Endodermal cell (in vitro differentiated cells): ENCODE measurements around the gene FBXL4. TPM values are rescaled to one million over a fixed set of nuclear protein-coding genes. Genes with fewer than 3 reads are reported as not detected.

Source experiments
- DNase-seq: peaks from one replicate; pipeline ENCODE4 v3.0.0-alpha.2; 2017
- H3K27ac ChIP-seq: 2 replicates; pipeline ENCODE4 v1.5.1; 2013; ENCODE audit warnings: mild to moderate bottlenecking, low read depth, low read length, moderate library complexity
- H3K27me3 ChIP-seq: 2 replicates; pipeline ENCODE4 v1.6.1; 2013; ENCODE audit warnings: mild to moderate bottlenecking, low read length, moderate library complexity; ENCODE audit not compliant: insufficient read depth, control insufficient read depth, poor library complexity, severe bottlenecking
- H3K36me3 ChIP-seq: 2 replicates; pipeline ENCODE4 v1.7.0; 2013; ENCODE audit warnings: mild to moderate bottlenecking, low read length, moderate library complexity; ENCODE audit not compliant: control insufficient read depth, insufficient read depth
- H3K4me1 ChIP-seq: one replicate; pipeline ENCODE4 v1.7.0; 2013; ENCODE audit warnings: low read length; ENCODE audit not compliant: control insufficient read depth, insufficient read depth
- H3K4me3 ChIP-seq: 2 replicates; pipeline ENCODE4 v1.5.1; 2013; ENCODE audit warnings: mild to moderate bottlenecking, low read length, moderate library complexity
- H3K9ac ChIP-seq: 2 replicates; pipeline ENCODE4 v1.6.1; 2013; ENCODE audit warnings: mild to moderate bottlenecking, low read length, moderate library complexity; ENCODE audit not compliant: poor library complexity, severe bottlenecking; ENCODE audit errors: extremely low read depth
- H3K9me3 ChIP-seq: 2 replicates; pipeline ENCODE4 v1.6.1; 2013; ENCODE audit warnings: mild to moderate bottlenecking, low read length, moderate library complexity; ENCODE audit not compliant: control insufficient read depth
- H3K27ac Mint-ChIP-seq: 2 replicates; pipeline ENCODE4 v1.8.0; 2020; ENCODE audit warnings: mixed read lengths
- H3K27me3 Mint-ChIP-seq: 2 replicates; pipeline ENCODE4 v1.8.0; 2021; ENCODE audit warnings: mild to moderate bottlenecking, mixed read lengths; ENCODE audit not compliant: insufficient read depth
- H3K36me3 Mint-ChIP-seq: 2 replicates; pipeline ENCODE4 v1.8.0; 2020; ENCODE audit warnings: low read depth, mixed read lengths
- H3K4me1 Mint-ChIP-seq: 2 replicates; pipeline ENCODE4 v1.8.0; 2020; ENCODE audit warnings: mixed read lengths
- H3K4me3 Mint-ChIP-seq: 2 replicates; pipeline ENCODE4 v1.8.0; 2020; ENCODE audit warnings: mild to moderate bottlenecking, moderate library complexity, mixed read lengths
- H3K9me3 Mint-ChIP-seq: 2 replicates; pipeline ENCODE4 v1.8.0; 2020; ENCODE audit warnings: mild to moderate bottlenecking, mixed read lengths
- CTCF ChIP-seq: fragments of 200-600 bp; sonication (generic); conservative IDR thresholded peaks from 2 replicates; pipeline ENCODE4 v1.5.0; 2021; ENCODE audit warnings: antibody characterized with exemption, mild to moderate bottlenecking
- WGBS, 2 experiments: methylation state at CpG; one replicate each; pipeline versions ENCODE4 v1.1.5 to v1.1.7; 2013; ENCODE audit warnings: missing lambda C conversion rate in 2 of 2, mixed read lengths in 1 of 2; ENCODE audit not compliant: insufficient coverage in 1 of 2, insufficient read length in 1 of 2; 5-methylcytosine and 5-hydroxymethylcytosine counted together
- total RNA-seq, 2 donors: library from RNA; stranded (reverse); fragmentation: NEBNext Ultra II Directional in 1 of 2; extraction: Animal tissue kit (Norgen Biotek cat#: 25700) in 1 of 2; gene quantifications; 2 replicates in 1 of 2; 3 replicates in 1 of 2; pipeline ENCODE4 v1.2.1, GENCODE V29; 2021

Gene FBXL4
- total RNA-seq, 2 donors from 2014 or later: 14.1 to 17.4 TPM

DNA sequence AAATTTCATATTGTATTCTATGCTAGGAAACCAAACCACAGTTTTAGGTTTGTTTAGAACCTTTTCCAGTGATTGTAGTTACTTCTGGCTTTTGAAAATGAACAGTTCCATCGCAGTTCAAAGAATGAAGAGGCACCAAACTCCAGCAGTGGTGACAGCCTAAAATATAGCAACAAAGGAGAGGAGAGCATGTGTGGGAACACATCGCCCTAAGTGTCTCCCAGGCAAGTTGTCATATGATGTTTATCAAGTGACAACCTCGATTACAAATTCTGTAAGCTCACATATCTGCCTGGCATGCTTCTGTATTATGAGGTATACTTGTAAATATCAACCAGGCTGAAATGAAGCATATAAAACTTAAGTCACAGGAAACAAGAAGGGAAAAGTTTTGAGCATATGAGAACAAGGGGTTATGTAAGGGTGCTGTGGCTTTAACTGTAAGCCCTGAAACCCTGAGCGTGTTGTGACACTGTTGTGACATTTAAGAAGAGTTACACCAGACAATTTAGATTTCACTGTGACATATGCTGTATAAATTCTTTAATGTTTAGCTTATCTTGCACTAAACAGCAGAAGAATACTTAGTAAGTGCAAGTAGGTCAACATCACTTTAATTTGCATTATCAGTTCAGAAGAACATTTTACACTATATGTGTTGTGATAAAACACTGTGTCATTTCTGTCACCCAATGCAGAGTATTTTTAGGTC lies 29.1 kb upstream of the FBXL4 start:
- no peak for DNase-seq
- Mint-ChIP-seq H3K27me3 (no peaks in the 10 kb centered on the region), H3K4me1 (peaks cover 12% of the 10 kb centered on the region), H3K4me3 (no peak overlapping the region), H3K36me3 (no peaks in the 10 kb centered on the region), H3K27ac (no peak overlapping the region), H3K9me3 (no peaks in the 10 kb centered on the region)
- Histone ChIP-seq H3K36me3 (no peaks in the 10 kb centered on the region), H3K4me1 (peaks cover 6% of the 10 kb centered on the region), H3K27ac (no peak overlapping the region), H3K9me3 (no peaks in the 10 kb centered on the region), H3K27me3 (no peaks in the 10 kb centered on the region), H3K9ac (no peak overlapping the region), H3K4me3 (no peak overlapping the region)
- WGBS, 2 experiments: 88 to 90% methylated on average over 4 of the region's 4 CpGs
- no peak for TF ChIP-seq CTCF

GRCh38 chr6:98975421-98975820 lies 27.7 kb upstream of the FBXL4 start:
- TF ChIP-seq CTCF: no peak
- H3K9ac ChIP-seq: no peak overlapping the region
- Mint-ChIP-seq H3K4me1 (peaks cover 5% of the 10 kb centered on the region), H3K36me3 (no peaks in the 10 kb centered on the region), H3K4me3 (no peak overlapping the region), H3K9me3 (no peaks in the 10 kb centered on the region), H3K27ac (no peak overlapping the region), H3K27me3 (no peaks in the 10 kb centered on the region)
- no peak overlapping the region for H3K4me3 ChIP-seq
- H3K4me1 ChIP-seq: no peaks in the 10 kb centered on the region
- no peaks in the 10 kb centered on the region for H3K36me3 ChIP-seq
- H3K27ac ChIP-seq: no peak overlapping the region
- WGBS, 2 experiments: 92 to 95% methylated on average over 2 of the region's 2 CpGs
- H3K27me3 ChIP-seq: no peaks in the 10 kb centered on the region
- no peak for DNase-seq
- H3K9me3 ChIP-seq: no peaks in the 10 kb centered on the region

- H3K27ac ChIP-seq: no peak overlapping the region
- no peak for TF ChIP-seq CTCF
- H3K27me3 ChIP-seq: no peaks in the 10 kb centered on the region
- H3K27ac Mint-ChIP-seq: no peak overlapping the region
- peaks cover 3% of the 10 kb centered on the region for H3K4me1 Mint-ChIP-seq
- peaks cover 1% of the 10 kb centered on the region for H3K36me3 Mint-ChIP-seq
- H3K4me1 ChIP-seq: no peaks in the 10 kb centered on the region
- no peak overlapping the region for H3K9ac ChIP-seq
- no peak overlapping the region for H3K4me3 ChIP-seq
- no peaks in the 10 kb centered on the region for H3K27me3 Mint-ChIP-seq
- no peaks in the 10 kb centered on the region for H3K36me3 ChIP-seq
- H3K4me3 Mint-ChIP-seq: no peak overlapping the region
- DNase-seq: no peak
- peaks cover 2% of the 10 kb centered on the region for H3K9me3 Mint-ChIP-seq
- peaks cover 2% of the 10 kb centered on the region for H3K9me3 ChIP-seq
These were observed 26.6 kb upstream of the FBXL4 start for GRCh38 chr6:98974309-98974708.
